GM12892 (cell line): ENCODE results near the gene ACCS.

Experiments
- POLR2A ChIP-seq: IDR thresholded peaks from 2 replicates; pipeline ENCODE4 v1.6.1; 2011; ENCODE audit warnings: low read depth, low read length, control low read depth
- POLR2AphosphoS5 ChIP-seq: IDR thresholded peaks from 2 replicates; pipeline ENCODE4 v1.6.1; 2011; ENCODE audit warnings: low read depth, low read length, control low read depth

- no peak for TF ChIP-seq POLR2AphosphoS5
- TF ChIP-seq POLR2A = no peak
Observed at GRCh38 chr11:44033856-44034255, 32.2 kb upstream of the ACCS start.
